DMS53 (cell line): ENCODE measurements around the gene UTS2B.

Experiments
- DNase-seq: peaks from one replicate; lab custom pipeline; 2025; lab: John Stamatoyannopoulos, UW

Gene UTS2B, protein sequence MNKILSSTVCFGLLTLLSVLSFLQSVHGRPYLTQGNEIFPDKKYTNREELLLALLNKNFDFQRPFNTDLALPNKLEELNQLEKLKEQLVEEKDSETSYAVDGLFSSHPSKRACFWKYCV

DNA sequence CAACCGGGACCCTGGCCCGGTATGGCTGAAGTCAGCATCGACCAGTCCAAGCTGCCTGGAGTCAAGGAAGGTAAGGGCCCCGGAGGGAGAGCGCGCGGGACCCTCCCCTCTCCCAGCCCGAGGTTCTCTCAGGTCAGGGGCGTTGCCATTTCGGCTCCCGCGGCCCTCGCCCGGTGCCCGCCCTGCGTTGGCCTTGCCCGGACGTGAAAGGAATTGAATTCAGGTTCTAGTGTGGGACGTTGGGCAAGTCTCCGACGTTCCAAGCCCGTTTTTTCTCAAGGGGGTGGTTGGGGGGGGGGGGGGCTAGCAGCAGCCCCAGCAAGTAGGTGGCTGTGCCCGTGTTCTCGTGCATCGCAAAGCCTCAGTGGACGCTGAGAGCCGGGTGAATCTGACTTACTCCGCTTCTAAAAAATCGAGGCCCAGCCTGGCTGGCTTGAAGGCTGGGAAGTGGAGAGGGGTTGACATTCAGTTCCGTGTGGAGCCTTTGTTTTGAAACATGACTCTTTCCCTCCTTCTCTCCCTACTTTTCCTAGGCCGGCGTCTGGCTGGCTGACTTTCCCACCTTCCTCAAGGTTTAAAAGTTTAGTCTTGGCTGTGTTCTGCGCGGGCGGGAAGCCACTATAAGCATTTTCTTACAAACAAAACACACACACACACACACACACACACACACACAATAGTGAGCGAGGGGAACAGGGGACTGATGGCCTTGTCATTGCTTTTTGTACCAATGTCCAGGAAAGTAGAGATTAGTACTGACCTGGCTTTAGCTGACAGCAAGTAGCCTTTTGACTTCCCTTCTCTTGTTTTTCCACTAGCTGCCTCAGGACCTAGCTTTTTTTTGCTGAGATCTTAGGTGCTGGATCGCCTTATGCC is at the start of gene UTS2B:
UTS2B (minus strand) TSS at position 873 of the 876 bp plus-strand sequence. CDS start 48,337 bp downstream, outside the sequence.
- DNase-seq, result peak; percentile 64

DNA sequence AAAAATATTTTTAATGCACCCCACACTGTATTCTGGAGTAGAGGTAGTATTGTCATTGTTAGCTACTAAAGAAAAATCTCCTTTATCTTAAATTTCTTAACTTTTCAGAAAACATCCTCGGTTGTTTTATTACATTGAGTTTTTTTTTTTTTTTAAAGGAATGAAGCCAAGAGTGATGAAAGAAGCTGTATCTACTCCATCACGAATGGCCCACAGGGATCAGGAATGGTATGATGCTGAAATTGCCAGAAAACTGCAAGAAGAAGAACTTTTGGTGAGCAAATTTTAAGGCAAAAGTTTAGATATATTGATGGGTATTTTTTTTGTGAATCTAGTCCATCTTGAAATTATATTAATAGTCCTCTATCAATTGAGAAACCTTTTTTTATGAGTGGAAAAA is 49.7 kb upstream of the UTS2B start:
- DNase-seq, result no peak

DNA sequence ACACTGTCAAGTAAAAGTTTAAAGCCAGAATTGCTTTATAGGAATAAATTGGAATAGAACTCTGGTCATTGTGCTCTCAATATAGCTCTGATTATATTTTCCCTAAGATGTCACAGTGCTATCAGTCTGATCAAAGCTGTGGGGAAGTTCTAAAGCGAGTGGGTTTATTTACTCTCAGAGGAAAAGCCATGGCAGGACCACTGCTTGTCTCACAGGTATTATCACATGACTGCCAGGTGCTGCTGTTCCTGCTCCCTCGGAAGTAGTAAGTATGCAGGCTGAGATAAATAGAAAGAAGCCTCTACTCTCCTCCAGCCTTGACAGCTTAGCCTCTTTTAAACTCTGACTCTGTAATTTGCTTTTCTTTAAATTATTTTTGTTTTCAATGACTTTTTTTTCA is 49.1 kb upstream of the UTS2B start:
- no peak for DNase-seq

DNA sequence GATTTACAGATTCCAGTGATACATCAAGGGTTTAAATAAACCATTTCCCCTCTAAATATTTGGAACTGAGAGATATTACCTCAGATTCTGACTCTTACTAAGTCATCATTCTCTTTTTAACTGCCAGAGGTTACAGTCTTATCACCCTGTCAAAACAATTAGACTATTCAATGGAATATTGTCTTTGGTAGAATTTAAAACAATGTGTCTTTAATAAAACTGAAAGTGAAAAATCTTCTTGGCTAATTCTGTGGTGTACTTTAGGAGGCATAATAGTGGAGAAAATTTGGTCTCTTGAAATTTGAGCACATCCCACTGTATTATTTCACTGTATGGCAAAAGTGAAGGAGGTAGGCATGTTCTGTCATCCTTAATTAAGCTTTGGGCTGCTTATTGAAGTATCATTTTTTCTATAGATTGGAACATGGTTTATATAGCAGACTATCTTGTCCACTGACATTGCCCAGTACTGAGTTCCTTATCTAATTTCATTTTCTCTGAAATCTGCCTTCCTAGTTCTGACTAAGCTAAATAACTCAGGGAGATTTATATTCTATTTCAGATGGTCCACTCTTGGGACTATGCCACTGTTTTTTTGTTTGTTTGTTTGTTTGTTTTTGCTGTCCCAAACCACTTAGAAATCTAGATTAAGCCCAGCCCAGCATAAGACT is 48.0 kb upstream of the UTS2B start:
- no peak for DNase-seq

DNA sequence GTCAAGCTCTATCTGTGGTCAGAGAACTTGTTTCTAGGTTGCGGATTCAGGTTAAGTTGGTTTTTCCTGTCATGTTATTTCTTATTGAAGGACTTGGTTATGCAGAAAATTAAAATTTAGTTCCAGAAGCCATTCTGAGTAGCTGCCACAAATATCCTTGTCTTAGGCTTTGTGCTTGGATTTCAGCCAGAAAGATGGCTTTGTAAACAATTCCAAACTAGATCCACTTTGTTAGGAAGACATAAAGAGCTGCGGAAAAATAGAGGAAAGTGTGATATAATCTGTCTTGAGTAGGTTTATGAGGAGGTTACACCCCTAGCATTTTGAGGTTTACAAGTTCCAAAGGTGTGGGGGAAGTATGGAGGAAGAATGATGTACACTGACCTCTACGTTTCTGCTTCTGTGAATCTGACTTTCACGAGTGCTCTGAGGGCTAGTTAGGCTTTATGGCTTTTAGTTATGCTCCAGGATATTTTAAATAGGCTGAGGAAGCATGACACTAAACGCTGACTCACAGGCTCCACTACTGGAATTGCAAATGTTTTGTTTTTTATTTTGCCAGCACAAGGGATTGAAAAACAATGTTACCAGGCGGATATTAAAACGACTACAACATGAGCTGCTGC is 46.3 kb upstream of the UTS2B start:
- no peak for DNase-seq

DNA sequence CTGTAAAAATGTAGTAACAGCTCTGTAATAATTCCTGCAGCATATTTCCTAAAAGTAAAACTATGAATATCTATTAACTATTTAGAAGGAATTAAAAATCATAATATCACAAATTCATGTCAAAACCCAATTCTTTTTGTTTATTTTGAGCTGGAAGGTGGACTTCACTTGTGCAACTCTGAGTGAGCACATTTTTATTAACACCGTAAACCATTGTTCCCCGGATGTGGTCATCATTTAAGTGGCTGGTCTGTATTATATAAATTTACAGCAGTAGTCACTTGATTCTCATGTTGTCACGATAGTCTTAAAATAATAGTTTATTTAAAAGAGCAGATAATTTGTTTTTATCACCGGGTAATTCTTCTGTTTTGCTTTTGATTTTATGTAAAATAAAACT is 43.0 kb upstream of the UTS2B start:
- no peak for DNase-seq

DNA sequence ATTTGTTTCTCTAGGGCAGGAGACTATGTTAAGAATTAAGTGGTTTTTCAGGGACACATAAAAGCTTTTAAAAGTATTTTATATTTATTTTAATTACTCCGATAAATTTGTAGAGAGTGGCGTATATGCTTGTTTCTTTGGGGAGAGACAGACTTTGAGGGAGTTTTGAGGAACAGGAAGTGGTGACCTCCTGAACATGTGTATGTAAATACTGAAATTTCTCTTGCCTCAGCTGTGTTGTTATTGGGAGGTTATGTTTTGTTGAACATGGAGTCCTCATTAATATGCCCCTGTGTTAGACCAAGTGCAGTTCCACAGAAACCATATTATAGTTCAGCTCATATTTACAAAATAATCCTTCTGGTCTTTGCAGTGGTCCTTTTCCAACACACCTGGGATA is 41.8 kb upstream of the UTS2B start:
- DNase-seq, result no peak

DNA sequence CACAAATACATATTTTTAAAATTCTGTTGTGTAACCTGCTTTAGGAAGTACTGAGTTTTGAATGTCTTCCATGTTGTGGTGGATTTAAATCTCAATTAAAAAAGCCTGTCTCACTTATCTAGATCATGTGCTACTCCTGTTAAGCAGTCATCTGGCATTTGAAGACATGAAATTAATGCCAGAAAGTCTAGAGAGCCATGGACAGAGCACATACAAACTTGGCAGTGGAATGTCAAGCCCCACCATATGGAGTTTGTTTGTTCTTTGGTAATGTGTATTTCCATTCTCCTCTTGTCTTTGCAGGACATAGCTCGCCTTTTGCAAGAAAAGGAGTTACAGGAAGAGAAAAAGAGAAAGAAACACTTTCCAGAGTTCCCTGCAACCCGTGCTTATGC is 39.3 kb upstream of the UTS2B start:
- DNase-seq, result no peak

DNA sequence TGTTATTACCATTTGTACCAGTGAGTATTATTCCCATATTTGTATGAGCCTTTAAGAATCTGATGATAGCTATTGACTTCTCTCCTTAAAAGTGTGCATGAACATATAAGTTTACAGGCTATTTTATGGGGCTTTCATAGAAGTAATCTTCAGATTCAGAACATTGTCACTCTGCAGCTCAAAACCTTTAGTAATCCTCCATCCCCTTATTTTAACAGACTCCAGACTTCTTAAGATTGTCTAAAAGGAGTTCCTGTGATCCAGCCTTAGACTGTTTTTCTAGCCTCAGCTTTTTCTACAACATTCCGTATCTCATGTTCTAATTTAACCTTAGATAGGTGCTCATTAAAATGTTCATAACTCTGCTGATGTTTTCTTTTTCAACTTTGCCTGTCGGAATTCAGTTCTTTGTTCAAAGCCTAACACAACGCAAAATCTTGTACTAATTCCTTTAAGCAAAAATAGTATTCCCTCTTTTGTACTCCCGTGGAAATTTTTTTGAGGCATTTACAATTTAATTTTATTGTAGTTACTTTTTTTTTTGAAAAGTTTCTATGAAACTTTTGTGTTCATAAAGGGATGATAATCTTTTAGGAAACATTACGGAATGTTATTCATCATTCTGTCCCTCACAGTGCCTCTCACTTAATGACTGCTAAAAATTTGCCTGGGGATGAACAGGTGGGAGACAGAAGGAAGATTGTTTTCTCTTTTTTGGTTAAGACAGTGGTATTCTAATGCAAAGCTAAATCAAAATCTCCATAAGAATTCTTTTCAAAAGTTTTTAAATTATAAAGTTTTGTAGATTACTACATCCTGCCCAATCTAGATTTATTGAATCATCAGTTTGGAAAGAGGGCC is 38.7 kb upstream of the UTS2B start:
- no peak for DNase-seq

DNA sequence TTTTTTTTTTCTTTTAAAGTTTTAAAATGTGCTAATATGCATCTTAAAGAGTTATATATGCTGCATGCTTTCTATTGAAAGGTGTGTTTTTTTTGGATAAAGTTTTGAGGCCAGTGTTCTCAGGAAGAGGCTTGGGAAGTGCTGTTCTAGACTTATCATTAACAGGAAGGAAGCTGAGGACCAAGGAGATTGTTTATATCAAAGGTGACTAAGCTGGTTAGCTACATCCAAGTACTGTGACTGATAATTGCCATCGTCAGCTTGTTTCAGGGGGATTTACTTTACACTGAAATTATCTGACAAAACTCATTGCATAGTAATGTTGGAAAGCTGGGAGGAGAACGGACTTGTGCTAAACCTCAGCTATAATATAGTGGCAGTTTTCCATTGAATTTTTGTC is 36.3 kb upstream of the UTS2B start:
- DNase-seq, result no peak

DNA sequence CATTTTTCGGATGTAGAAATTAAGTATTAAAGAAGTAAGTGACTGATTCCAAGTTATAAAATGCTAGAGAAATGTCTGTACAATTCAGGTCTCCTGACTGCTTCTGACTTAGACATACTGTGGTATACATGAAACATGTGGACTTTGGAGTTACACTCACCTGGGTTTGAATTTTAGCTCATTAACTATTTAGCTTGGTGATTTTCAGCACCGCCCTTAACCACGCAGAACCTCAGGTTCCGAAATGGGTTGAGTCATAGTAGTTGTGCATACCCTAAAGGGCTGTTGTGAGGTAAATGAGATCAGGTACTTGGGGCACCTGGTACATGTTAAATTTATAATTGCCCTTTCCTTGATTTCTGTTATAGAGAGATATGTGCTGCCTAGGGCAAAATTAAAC is 32.9 kb upstream of the UTS2B start:
- DNase-seq, result no peak

DNA sequence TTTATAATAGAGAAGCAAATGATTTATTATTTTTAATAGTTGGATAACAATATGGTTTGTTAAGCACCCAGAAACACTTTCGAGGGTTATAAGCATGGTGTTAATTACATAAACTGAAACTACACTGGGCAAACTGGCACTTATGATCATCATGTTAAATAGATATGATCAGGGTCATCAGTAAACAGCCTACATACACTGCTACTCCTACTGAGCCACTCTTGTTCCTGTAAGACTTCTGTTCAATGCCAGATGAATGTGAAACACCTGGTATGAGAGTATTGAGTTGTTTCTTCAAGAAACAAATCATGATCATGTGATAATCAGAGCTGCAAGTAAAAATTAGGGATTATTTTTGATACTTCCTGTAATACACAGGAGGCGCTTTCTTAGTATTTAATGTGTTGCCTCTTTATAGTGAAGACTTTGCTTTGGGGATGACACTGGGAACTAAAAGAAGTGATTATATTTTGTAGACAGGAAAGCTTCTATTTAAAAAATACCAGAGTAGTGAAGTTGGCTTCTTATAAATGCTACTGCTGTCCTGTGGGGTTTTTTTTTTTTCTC is 32.3 kb upstream of the UTS2B start:
- no peak for DNase-seq

DNA sequence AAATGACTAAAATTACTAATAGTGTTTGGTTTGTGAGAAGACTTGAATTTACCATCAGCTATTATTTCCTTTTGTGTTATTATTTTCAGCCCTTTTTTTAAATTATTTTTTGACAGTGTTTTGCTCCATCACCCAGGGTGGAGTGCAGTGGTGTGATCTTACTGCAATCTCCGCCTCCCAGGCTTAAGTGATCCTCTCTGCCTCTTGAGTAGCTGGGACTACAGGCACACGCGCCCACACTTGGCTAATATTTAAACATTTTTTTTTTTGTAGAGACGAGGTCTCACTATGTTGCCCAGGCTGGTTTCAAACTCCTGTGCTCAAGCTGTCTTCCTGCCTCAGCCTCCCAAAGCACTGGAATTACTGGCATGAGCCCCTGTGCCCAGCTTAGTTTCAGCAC is 31.7 kb upstream of the UTS2B start:
- DNase-seq, result peak; percentile 37

DNA sequence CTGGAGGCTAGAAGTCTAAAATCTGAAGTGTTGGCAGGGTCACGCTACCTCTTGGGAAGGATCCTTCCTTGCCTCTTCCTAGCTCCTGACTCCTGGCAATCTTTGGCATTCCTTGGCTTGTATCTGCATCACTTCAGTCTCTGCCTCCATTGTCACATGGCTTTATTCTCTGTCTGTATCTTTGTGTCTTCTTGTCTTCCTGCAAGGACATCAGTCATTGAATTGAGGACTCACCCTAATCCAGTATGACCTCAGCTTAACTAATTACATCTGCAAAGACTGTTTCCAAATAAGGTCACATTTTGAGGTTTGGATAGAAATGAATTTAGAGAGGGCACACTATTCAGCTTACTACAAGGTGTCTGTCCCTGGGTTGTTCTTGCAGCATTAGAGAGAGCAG is 31.1 kb upstream of the UTS2B start:
- no peak for DNase-seq

DNA sequence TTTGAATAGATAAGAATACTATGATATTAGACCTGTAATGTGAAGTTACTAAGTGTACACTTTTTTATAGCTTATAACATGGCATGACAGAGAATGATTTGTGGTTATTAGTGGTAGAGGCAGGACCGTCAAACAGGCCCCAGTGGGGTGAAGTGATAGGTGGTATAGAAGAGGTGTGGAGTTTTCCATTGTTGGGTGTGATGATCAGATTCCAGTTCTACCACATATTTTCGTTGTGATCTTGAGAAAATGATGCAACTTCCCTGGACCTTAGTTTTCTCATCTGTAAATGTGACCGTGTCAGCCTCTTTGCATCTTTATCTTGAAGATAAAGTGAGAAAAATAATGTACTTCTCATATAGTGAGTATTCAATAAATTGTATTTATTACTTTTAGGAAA is 30.3 kb upstream of the UTS2B start:
- DNase-seq, result no peak

DNA sequence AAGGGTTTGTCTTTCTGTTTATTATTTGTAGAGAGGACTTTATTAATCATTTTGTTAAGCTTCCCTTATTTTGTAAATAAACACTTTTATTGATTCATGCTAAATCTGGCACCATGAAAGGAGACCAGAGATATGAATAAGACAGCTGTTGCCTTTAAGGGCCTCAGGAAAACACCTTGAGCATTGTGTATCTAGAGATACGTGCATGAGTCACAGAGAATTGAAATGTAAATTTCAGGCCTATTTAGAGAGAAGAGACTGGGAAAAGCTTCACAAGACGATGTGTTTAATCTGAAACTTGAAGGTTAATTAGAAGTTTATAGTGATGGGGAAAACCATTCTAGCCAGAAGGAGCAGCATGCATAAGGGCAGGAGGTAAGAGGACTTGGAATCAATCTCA is 28.6 kb upstream of the UTS2B start:
- DNase-seq, result peak; percentile 39

DNA sequence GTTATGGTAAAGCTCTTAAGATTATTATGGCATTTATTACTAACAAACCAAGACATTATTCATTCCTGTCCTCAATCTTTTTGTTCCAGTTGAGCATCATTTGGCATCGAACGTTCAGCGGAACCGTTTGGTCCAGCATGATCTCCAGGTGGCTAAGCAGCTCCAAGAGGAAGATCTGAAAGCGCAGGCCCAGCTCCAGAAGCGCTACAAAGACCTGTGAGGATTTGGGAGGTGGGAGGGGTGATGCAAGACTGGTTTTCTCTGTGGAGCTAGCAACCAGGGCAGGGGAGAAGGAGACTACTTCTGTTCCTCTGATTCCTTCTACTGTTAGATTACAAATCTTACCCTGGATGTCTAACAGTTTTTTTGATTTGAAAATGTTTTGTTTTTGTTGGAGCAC is 27.6 kb upstream of the UTS2B start:
- DNase-seq, result no peak

DNA sequence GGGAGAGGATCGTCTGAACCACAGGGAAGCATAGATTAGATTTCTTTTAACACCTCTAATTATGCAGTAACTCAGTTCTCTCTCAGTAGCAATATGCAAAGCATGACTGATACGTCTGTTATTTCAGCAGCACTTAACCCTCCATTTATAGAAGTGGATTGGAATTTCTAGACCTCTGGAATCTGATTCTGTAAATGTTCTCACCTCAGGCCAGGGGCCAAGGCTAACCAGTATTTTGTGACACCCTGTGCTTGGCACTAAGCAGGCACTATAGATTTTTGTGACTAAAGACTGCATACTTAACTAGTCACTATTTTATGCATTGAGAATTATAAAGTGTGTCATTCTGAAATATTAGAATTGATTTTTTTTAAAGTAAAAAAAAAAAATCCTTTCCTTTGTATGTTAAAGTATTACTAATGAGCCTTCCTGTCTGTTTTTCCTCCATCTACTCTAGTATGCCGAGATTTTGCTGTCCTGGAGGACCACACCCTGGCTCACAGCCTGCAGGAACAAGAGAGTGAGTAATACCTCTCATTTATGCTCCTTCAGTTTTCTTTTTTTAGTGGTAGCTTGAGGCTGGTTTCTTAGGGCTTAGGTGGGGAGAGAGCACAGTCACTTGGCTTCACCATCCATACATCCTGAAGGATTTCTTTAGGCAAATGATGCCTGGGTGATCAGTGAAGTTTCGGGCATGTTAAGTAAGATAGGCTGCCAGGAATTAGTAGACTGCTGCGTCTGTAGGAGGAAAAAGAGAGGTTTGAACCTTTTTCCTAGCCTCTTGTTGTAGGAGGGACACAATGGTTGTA is 26.5 kb upstream of the UTS2B start:
- no peak for DNase-seq

DNA sequence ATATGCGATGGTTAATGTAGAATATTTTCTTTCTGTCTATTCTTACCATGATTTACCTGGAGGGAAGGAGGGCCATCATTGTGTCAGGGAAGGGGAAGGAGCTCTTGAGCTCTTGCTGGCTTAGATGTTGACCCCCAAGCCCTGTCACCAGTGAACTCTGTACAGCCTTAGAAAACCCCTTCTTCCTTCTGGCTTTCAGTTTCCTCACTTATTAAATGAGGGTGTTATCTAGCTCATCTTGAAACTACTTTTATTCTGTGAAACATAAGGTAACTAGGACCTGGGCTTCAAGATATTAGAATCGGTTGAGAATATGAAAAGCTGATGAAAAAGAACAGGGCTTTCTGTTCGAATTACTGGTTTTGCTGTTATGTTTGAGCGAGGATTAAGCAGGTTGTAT is 25.1 kb upstream of the UTS2B start:
- no peak for DNase-seq

DNA sequence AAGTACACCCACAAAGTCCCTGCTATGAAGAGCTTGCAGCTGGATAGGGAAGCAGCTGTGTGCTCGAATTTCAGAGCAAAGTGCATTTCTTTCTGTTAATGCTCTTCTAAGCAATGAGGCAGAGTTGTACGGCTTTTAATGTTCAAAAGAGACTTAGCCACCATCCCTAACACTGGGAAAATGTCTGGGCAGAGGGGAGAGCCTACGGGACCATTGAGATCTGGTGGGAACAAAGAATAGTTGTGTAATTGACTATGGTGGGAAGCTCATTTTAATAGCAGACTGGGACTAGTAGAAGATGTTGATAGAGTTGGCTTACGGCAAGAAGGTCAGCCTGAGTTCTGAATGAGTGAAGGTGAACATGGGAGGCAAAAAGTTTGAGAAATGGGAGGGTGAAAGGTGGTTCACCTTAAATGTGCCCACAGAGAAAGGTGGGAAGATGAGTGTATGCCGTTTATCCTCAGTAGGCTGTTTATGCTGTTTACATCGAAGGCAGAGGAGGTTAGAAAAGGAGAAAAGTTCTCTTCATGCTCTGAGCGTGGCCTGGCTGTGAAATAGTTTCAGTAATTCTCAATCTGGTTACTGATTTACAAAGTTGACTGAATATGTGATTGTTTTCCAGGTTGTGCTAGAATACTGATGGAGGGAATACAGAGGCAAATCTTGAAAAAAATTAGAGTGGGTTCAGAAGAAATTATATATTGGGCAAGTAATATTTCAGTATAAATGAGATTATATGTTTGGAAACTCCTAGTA is 22.9 kb upstream of the UTS2B start:
- no peak for DNase-seq
